GM10248 (cell line): ENCODE data around the gene PPIL4.

Source experiments
- CTCF ChIA-PET: fragments of 300-600 bp; sonication (Branson Sonifier 250); formaldehyde crosslinking; extraction: SDS; loops from one replicate; lab custom pipeline; 2021; ENCODE audit warnings: antibody characterized with exemption; lab: Yijun Ruan, JAX
- POLR2A ChIA-PET: fragments of 350-650 bp; sonication (Branson Sonifier 250); formaldehyde crosslinking; extraction: SDS; loops from one replicate; lab custom pipeline; 2020; ENCODE audit warnings: antibody characterized with exemption; lab: Yijun Ruan, JAX
- DNase-seq: peaks from one replicate; pipeline ENCODE4 v3.0.0; 2012; ENCODE audit errors: extremely low spot score
- TF ChIP-seq, protein P1 (sequence below): IDR thresholded peaks from 2 replicates; pipeline ENCODE4 v1.5.1; 2012; ENCODE audit warnings: mild to moderate bottlenecking, low read depth; ENCODE audit errors: extremely low read depth, missing control alignments, control extremely low read depth

PPIL4 gene

GRCh38 chr6:149492798-149493343 lies 53.0 kb downstream of the PPIL4 start:
- ChIA-PET POLR2A (no interaction called here), CTCF (interaction anchor here (1.2 to 2.1 kb wide), 3 partner anchors 8 to 35 kb away, joined by 3 to 9 read pairs (median 6); partner anchors contain the start of gene ZC3H12D)
- TF ChIP-seq, protein P1, sequence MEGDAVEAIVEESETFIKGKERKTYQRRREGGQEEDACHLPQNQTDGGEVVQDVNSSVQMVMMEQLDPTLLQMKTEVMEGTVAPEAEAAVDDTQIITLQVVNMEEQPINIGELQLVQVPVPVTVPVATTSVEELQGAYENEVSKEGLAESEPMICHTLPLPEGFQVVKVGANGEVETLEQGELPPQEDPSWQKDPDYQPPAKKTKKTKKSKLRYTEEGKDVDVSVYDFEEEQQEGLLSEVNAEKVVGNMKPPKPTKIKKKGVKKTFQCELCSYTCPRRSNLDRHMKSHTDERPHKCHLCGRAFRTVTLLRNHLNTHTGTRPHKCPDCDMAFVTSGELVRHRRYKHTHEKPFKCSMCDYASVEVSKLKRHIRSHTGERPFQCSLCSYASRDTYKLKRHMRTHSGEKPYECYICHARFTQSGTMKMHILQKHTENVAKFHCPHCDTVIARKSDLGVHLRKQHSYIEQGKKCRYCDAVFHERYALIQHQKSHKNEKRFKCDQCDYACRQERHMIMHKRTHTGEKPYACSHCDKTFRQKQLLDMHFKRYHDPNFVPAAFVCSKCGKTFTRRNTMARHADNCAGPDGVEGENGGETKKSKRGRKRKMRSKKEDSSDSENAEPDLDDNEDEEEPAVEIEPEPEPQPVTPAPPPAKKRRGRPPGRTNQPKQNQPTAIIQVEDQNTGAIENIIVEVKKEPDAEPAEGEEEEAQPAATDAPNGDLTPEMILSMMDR = no peak
- no peak for DNase-seq

DNA sequence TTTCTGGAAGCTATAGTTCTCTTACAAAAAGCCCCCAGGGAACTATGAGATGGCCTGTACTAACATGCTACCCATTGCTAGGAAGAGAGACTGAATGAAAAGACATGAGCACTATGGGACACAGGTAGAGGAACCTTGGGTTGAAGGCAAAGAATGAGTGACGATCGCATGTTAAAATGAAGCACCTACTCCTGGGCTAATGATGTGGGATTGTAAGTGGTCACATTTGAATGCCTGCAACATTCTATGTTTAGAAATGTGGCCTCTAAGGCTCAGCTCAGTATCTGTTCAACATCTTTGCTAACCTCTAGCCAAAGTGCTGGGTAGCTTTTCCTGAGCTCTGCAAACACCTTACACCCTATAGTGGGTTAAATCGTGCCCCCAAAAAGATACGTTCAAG lies 55.9 kb downstream of the PPIL4 start:
- ChIA-PET POLR2A (no interaction called here), CTCF (interaction anchor here (0.8 to 2.4 kb wide), 4 partner anchors 15 to 27 kb away, joined by 3 to 20 read pairs (median 6); no protein-coding TSS in a partner anchor)
- TF ChIP-seq, protein P1 = no peak
- no peak for DNase-seq

DNA sequence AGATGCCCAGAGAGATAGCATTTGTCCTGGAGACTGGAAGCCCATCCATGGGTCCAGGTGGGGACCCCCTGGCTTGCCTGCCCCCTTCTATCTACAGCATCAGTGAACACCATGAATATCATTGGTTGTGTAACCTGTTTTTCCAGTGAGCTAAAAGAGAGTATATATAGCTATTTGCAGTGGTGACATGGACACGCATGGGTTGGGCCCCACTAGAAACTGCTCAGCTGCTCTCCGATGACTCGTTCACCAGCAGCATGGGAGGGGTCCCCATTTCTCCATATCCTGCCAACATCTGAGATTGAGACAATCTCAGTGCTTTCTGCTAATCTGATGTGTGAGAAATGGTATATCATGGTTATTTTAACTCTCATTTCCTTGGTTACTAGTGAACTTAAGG lies 57.0 kb downstream of the PPIL4 start:
- ChIA-PET CTCF (interaction anchor here (0.6 to 2.4 kb wide), 4 partner anchors 9 to 57 kb away, joined by 3 to 20 read pairs (median 4); partner anchors contain the start of gene PPIL4), POLR2A (interaction anchor here (0.5 kb wide), 1 partner anchor 21 kb away, joined by 3 read pairs; no protein-coding TSS in a partner anchor)
- TF ChIP-seq, protein P1 = no peak
- DNase-seq = no peak

DNA sequence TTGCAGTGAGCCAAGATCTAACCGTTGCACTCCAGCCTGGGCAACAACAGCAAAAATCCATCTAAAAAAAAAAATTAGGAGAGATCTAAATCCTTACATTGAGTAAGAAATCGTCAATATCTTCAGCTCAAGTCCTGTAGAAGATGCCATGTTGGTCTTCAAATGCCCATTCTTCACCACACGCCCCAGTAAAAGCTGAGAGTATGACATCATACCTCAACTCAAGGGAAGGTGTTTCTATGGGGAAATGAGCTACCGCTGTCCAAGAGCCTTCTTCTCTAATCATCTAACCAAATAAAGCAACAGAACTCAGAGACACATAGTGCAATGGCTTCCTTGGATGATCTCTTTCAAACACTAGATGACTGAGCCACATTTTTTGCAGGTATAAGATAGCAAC lies 58.5 kb downstream of the PPIL4 start:
- CTCF ChIA-PET = interaction anchor here (0.6 to 3.8 kb wide), 6 partner anchors 9 to 436 kb away, joined by 3 to 26 read pairs (median 4); no protein-coding TSS in a partner anchor
- POLR2A ChIA-PET = no interaction called here
- no peak for DNase-seq
- TF ChIP-seq, protein P1 = no peak

- ChIA-PET CTCF (interaction anchor here (1.0 to 3.8 kb wide), 8 partner anchors 8 to 480 kb away, joined by 3 to 26 read pairs (median 4); no protein-coding TSS in a partner anchor), POLR2A (interaction anchor here (0.9 kb wide), 1 partner anchor 12 kb away, joined by 4 read pairs; no protein-coding TSS in a partner anchor)
- TF ChIP-seq, protein P1 = peak; percentile 39
- DNase-seq = no peak
Observed at GRCh38 chr6:149484733-149485700, 60.8 kb downstream of the PPIL4 start, which contains the start of gene ZC3H12D. TSS of gene ZC3H12D (minus strand) at chr6:149485014. CDS start at chr6:149474543, 10,471 bp downstream.
